Activated naive CD4-positive, alpha-beta T cell (primary cell): ENCODE results near the gene ATG2B.

Experiments used
- DNase-seq, 4 experiments: peaks; one replicate each; lab custom pipeline; 2025; lab: John Stamatoyannopoulos, UW

Gene ATG2B

GRCh38 chr14:96362965-96363750 lies at the start of gene ATG2B, which contains the start of gene GSKIP:
Gene ATG2B (minus strand): TSS chr14:96363341. CDS start chr14:96362976, 365 bp downstream.
Gene GSKIP (plus strand): TSS chr14:96363526. CDS start chr14:96382248, 18,722 bp downstream.
- DNase-seq, result peak; percentile 95 to 99 (median 96)

- DNase-seq, result no peak
Measured at GRCh38 chr14:96410119-96410518, 47.0 kb upstream of the ATG2B start.

- DNase-seq, result no peak
Measured at GRCh38 chr14:96409701-96410100, 46.6 kb upstream of the ATG2B start.

GRCh38 chr14:96408608-96409007 lies 45.5 kb upstream of the ATG2B start:
- DNase-seq, result no peak

- DNase-seq, result no peak
Measured at GRCh38 chr14:96407935-96408570, 44.9 kb upstream of the ATG2B start.

GRCh38 chr14:96405677-96406076 lies 42.5 kb upstream of the ATG2B start:
- DNase-seq, result no peak

- no peak for DNase-seq
Measured at GRCh38 chr14:96403409-96403808, 40.3 kb upstream of the ATG2B start.

GRCh38 chr14:96400495-96400894 lies 37.4 kb upstream of the ATG2B start:
- DNase-seq, result no peak

GRCh38 chr14:96399405-96399804 lies 36.3 kb upstream of the ATG2B start:
- DNase-seq, result no peak

- DNase-seq, result no peak
Measured at GRCh38 chr14:96398921-96399320, 35.8 kb upstream of the ATG2B start.

GRCh38 chr14:96398432-96398831 lies 35.3 kb upstream of the ATG2B start:
- no peak for DNase-seq

GRCh38 chr14:96394047-96394815 lies 31.1 kb upstream of the ATG2B start:
- DNase-seq, result no peak

- DNase-seq, result no peak
Measured at GRCh38 chr14:96393071-96393691, 30.0 kb upstream of the ATG2B start.

- DNase-seq, result peak; percentile 99 to 100 (median 99)
Measured at GRCh38 chr14:96391293-96392118, 28.4 kb upstream of the ATG2B start.

- DNase-seq, result no peak
Measured at GRCh38 chr14:96390965-96391292, 27.8 kb upstream of the ATG2B start.

GRCh38 chr14:96385385-96385784 lies 22.2 kb upstream of the ATG2B start:
- DNase-seq, result no peak

- no peak for DNase-seq
Measured at GRCh38 chr14:96384740-96385139, 21.6 kb upstream of the ATG2B start.

- DNase-seq, result no peak
Measured at GRCh38 chr14:96384053-96384452, 20.9 kb upstream of the ATG2B start.

GRCh38 chr14:96383445-96383844 lies 20.3 kb upstream of the ATG2B start:
- no peak for DNase-seq

GRCh38 chr14:96380735-96381134 lies 17.6 kb upstream of the ATG2B start:
- no peak for DNase-seq

- DNase-seq, result no peak
Measured at GRCh38 chr14:96376093-96376492, 13.0 kb upstream of the ATG2B start.
